ENCODE measurements around the gene SWI5. TPM values are rescaled to one million over a fixed set of nuclear protein-coding genes. Genes with fewer than 3 reads are reported as not detected.

The SWI5 gene
- total and polyA plus RNA-seq, 2 experiments from 2014 or later = 43.3 to 60.7 TPM

- Histone ChIP-seq H3K9me3 (ENCODE audit: low read depth) (no peaks in the 10 kb centered on the region), H3K9me2 (ENCODE audit: insufficient read depth) (no peaks in the 10 kb centered on the region), H3F3A (ENCODE audit: insufficient read depth) (no peaks in the 10 kb centered on the region; the same call in 1 of the 2 replicates), H3K79me2 (ENCODE audit: insufficient read depth) (peaks cover 38% of the 10 kb centered on the region), H3K36me3 (ENCODE audit: low read depth) (no peaks in the 10 kb centered on the region), H3K27ac (no peak overlapping the region), H3K4me3 (no peak overlapping the region), H4K20me1 (ENCODE audit: insufficient read depth) (no peaks in the 10 kb centered on the region), H3K9ac (no peak overlapping the region), H3K4me2 (ENCODE audit: unreplicated experiment) (no peak overlapping the region), H3K27me3 (replicated peaks; ENCODE audit: insufficient read depth) (no peaks in the 10 kb centered on the region), H2AFZ (no peak overlapping the region), H3K4me1 (ENCODE audit: insufficient read depth) (peaks cover 16% of the 10 kb centered on the region)
- no peak for DNase-seq
- WGBS, 2 experiments (ENCODE audit: low coverage in 1 of 2, low lambda C conversion rate in 2 of 2, missing lambda C conversion rate in 2 of 2) = 88 to 90% methylated on average over 5 of the region's 5 CpGs
- no peak for TF ChIP-seq EZH2 (IDR thresholded peaks at IDR 0.05; ENCODE audit: insufficient read depth, poor library complexity, severe bottlenecking)
- in situ Hi-C loops (cut with MboI) = no loop called here
Observed at GRCh38 chr9:128280084-128280622, 4.1 kb downstream of the SWI5 start.

GRCh38 chr9:128282500-128282899 lies 6.4 kb downstream of the SWI5 start:
- peaks cover 10% of the 10 kb centered on the region for H3K4me1 ChIP-seq (ENCODE audit: insufficient read depth)
- in situ Hi-C loops (cut with MboI) = no loop called here
- no peaks in the 10 kb centered on the region; the same call in 1 of the 2 replicates for H3F3A ChIP-seq (ENCODE audit: insufficient read depth)
- H3K36me3 ChIP-seq (ENCODE audit: low read depth) = no peaks in the 10 kb centered on the region
- peaks cover 18% of the 10 kb centered on the region for H3K79me2 ChIP-seq (ENCODE audit: insufficient read depth)
- no peaks in the 10 kb centered on the region for H3K27me3 ChIP-seq (replicated peaks; ENCODE audit: insufficient read depth)
- no peaks in the 10 kb centered on the region for H3K9me3 ChIP-seq (ENCODE audit: low read depth)
- no peak overlapping the region for H3K4me2 ChIP-seq (ENCODE audit: unreplicated experiment)
- no peaks in the 10 kb centered on the region for H4K20me1 ChIP-seq (ENCODE audit: insufficient read depth)
- peak overlapping the region; percentile 21; the same call in 1 of the 2 replicates for H3K9ac ChIP-seq
- TF ChIP-seq EZH2 (IDR thresholded peaks at IDR 0.05; ENCODE audit: insufficient read depth, poor library complexity, severe bottlenecking) (no peak), EZH2phosphoT487 (IDR thresholded peaks at IDR 0.05; ENCODE audit: insufficient read depth, low read depth) (no peak)
- no peak overlapping the region for H2AFZ ChIP-seq
- H3K9me2 ChIP-seq (ENCODE audit: insufficient read depth) = no peaks in the 10 kb centered on the region
- H3K4me3 ChIP-seq = no peak overlapping the region
- 62 to 67% methylated on average over 6 of the region's 6 CpGs for WGBS, 2 experiments (ENCODE audit: low coverage in 1 of 2, low lambda C conversion rate in 2 of 2, missing lambda C conversion rate in 2 of 2)
- DNase-seq = peak; percentile 85
- H3K27ac ChIP-seq = peak overlapping the region; percentile 52

- Histone ChIP-seq H3K4me3 (no peak overlapping the region), H3K4me2 (ENCODE audit: unreplicated experiment) (no peak overlapping the region), H4K20me1 (ENCODE audit: insufficient read depth) (no peaks in the 10 kb centered on the region), H3K9ac (no peak overlapping the region), H3K27me3 (replicated peaks; ENCODE audit: insufficient read depth) (no peaks in the 10 kb centered on the region), H3K27ac (no peak overlapping the region), H3F3A (ENCODE audit: insufficient read depth) (no peaks in the 10 kb centered on the region; the same call in 1 of the 2 replicates), H3K9me2 (ENCODE audit: insufficient read depth) (no peaks in the 10 kb centered on the region), H3K79me2 (ENCODE audit: insufficient read depth) (no peaks in the 10 kb centered on the region), H3K4me1 (ENCODE audit: insufficient read depth) (peaks cover 9% of the 10 kb centered on the region), H3K36me3 (ENCODE audit: low read depth) (peaks cover 5% of the 10 kb centered on the region; the same call in 1 of the 2 replicates), H2AFZ (no peak overlapping the region), H3K9me3 (ENCODE audit: low read depth) (no peaks in the 10 kb centered on the region)
- TF ChIP-seq EZH2 (IDR thresholded peaks at IDR 0.05; ENCODE audit: insufficient read depth, poor library complexity, severe bottlenecking) = no peak
- no peak for TF ChIP-seq EZH2phosphoT487 (IDR thresholded peaks at IDR 0.05; ENCODE audit: insufficient read depth, low read depth)
- no peak for DNase-seq
- in situ Hi-C loops (cut with MboI) = no loop called here
- 95 to 99% methylated on average over 12 of the region's 12 CpGs for WGBS, 2 experiments (ENCODE audit: low coverage in 1 of 2, low lambda C conversion rate in 2 of 2, missing lambda C conversion rate in 2 of 2)
Observed at GRCh38 chr9:128285033-128285784, 9.1 kb downstream of the SWI5 start.

DNA sequence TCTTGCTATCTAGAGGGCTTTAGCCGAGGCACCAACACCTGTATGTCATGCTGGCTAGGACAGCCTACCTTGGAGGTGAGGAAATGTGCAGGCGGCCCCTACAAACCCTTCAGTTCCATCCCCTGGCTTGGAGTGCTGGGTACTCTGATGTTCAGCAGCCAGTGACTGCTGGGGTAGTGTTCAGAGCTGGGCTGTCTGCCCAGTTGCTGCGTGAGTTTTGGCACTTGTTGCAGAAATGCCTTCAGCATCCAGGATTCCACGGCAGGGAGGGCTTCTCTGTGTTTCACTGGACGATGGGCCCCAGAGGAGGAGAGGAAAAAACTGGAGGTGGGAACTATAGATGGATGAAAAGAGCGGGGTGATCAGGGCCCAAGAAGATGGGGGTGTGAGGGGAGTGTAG lies 10.4 kb downstream of the SWI5 start:
- in situ Hi-C loops (cut with MboI) = no loop called here

More for the DNA sequence above, 10.4 kb downstream of the SWI5 start:
- Histone ChIP-seq H4K20me1 (ENCODE audit: insufficient read depth) (no peaks in the 10 kb centered on the region), H3K4me2 (ENCODE audit: unreplicated experiment) (no peak overlapping the region), H3K79me2 (ENCODE audit: insufficient read depth) (no peaks in the 10 kb centered on the region), H3K9me2 (ENCODE audit: insufficient read depth) (no peaks in the 10 kb centered on the region), H2AFZ (no peak overlapping the region), H3F3A (ENCODE audit: insufficient read depth) (no peaks in the 10 kb centered on the region; the same call in 1 of the 2 replicates), H3K9me3 (ENCODE audit: low read depth) (no peaks in the 10 kb centered on the region), H3K27me3 (replicated peaks; ENCODE audit: insufficient read depth) (no peaks in the 10 kb centered on the region), H3K36me3 (ENCODE audit: low read depth) (peaks cover 5% of the 10 kb centered on the region; the same call in 1 of the 2 replicates), H3K27ac (no peak overlapping the region), H3K4me1 (ENCODE audit: insufficient read depth) (peaks cover 9% of the 10 kb centered on the region), H3K4me3 (no peak overlapping the region), H3K9ac (no peak overlapping the region)
- peak; percentile 35 for DNase-seq
- TF ChIP-seq EZH2 (IDR thresholded peaks at IDR 0.05; ENCODE audit: insufficient read depth, poor library complexity, severe bottlenecking) = no peak
- no peak for TF ChIP-seq EZH2phosphoT487 (IDR thresholded peaks at IDR 0.05; ENCODE audit: insufficient read depth, low read depth)
- WGBS, 2 experiments (ENCODE audit: low coverage in 1 of 2, low lambda C conversion rate in 2 of 2, missing lambda C conversion rate in 2 of 2) = 69 to 71% methylated on average over 6 of the region's 6 CpGs
